OCI-LY1 (cell line): ENCODE measurements around the gene D2HGDH.

Source experiments
- CTCF ChIP-seq: fragments of 200-600 bp; sonication (generic), shearing (Covaris generic); IDR thresholded peaks from 2 replicates; pipeline ENCODE4 v1.5.1; 2017; ENCODE audit warnings: mild to moderate bottlenecking, antibody characterized with exemption, low read length, moderate library complexity, mixed read lengths
- EZH2 ChIP-seq: fragments of 200-600 bp; sonication (generic), shearing (Covaris generic); IDR thresholded peaks from 2 replicates; pipeline ENCODE4 v1.8.0; 2017; ENCODE audit warnings: borderline replicate concordance, mixed run types, mild to moderate bottlenecking, antibody characterized with exemption, low read length, moderate library complexity, mixed read lengths

GRCh38 chr2:241724259-241724974, 10.0 kb upstream of the D2HGDH start:
- TF ChIP-seq CTCF (peak; percentile 20; the same call in 1 of the 2 replicates), EZH2 (no peak)
